GM12875 (cell line): ENCODE data around the gene PRKCSH.

Experiments
- H3K4me3 ChIP-seq: one replicate; pipeline ENCODE4 v1.5.1; 2011; ENCODE audit warnings: low read depth, low read length, control low read depth
- CTCF ChIP-seq: IDR thresholded peaks from 2 replicates; pipeline ENCODE4 v1.5.1; 2011; ENCODE audit warnings: low read depth, mild to moderate bottlenecking, control low read depth, inconsistent platforms, low read length, moderate library complexity, borderline replicate concordance; ENCODE audit not compliant: insufficient read depth

PRKCSH gene

GRCh38 chr19:11435057-11435832 lies at the start of gene PRKCSH, which contains the start of gene ODAD3:
Gene PRKCSH (plus strand): TSS chr19:11435635. CDS start chr19:11436118, 483 bp downstream.
Gene ODAD3 (minus strand): TSS chr19:11435121. CDS start chr19:11435016, 105 bp downstream.
- peak within 1 kb of the TSS; percentile 96 for H3K4me3 ChIP-seq
- TF ChIP-seq CTCF, result peak; percentile 92

- no peak overlapping the region for H3K4me3 ChIP-seq
- no peak for TF ChIP-seq CTCF
Observed at GRCh38 chr19:11387162-11388034, 48.0 kb upstream of the PRKCSH start.

- no peak for TF ChIP-seq CTCF
Observed at GRCh38 chr19:11390359-11390758, 45.1 kb upstream of the PRKCSH start.

GRCh38 chr19:11390933-11391680 lies 44.3 kb upstream of the PRKCSH start:
- no peak for TF ChIP-seq CTCF

More at GRCh38 chr19:11390359-11390758, 45.1 kb upstream of the PRKCSH start:
- no peak overlapping the region for H3K4me3 ChIP-seq

GRCh38 chr19:11397089-11397610 lies 38.3 kb upstream of the PRKCSH start:
- TF ChIP-seq CTCF, result no peak
- no peak overlapping the region for H3K4me3 ChIP-seq

More at GRCh38 chr19:11390933-11391680, 44.3 kb upstream of the PRKCSH start:
- no peak overlapping the region for H3K4me3 ChIP-seq

GRCh38 chr19:11399667-11400066 lies 35.8 kb upstream of the PRKCSH start:
- no peak for TF ChIP-seq CTCF
- no peak overlapping the region for H3K4me3 ChIP-seq
